Natural killer cell treated with Interleukin-12 subunit alpha and Interleukin-12 subunit beta and Interleukin-15 and Interleukin-18, amount 100 ng/mL, for 72 hours (primary cell): ENCODE measurements around the gene NFX1. TPM values are rescaled to one million over a fixed set of nuclear protein-coding genes. Genes with fewer than 3 reads are reported as not detected.

Experiments used
- ATAC-seq, 2 donors: fragments of 150-1000 bp; cut with Tn5 transposase in 1 of 2; sonication (Bioruptor Pico), chemical (Tn5 transposase) in 1 of 2; 2 replicates each; pipeline ENCODE4 v1.10.0; 2021
- DNase-seq: peaks from one replicate; pipeline ENCODE4 v3.0.0; 2022; ENCODE audit warnings: low spot score
- H3K27ac Mint-ChIP-seq, 2 donors: 1 replicate in 1 of 2; 2 replicates in 1 of 2; pipeline ENCODE4 v1.8.0; 2022; ENCODE audit warnings: mixed read lengths in 2 of 2, mild to moderate bottlenecking in 1 of 2, moderate library complexity in 1 of 2
- H3K27me3 Mint-ChIP-seq, 2 donors: 1 replicate in 1 of 2; 2 replicates in 1 of 2; pipeline ENCODE4 v1.8.0; 2022; ENCODE audit warnings: mixed read lengths in 2 of 2
- H3K36me3 Mint-ChIP-seq: one replicate; pipeline ENCODE4 v1.8.0; 2022; ENCODE audit warnings: mixed read lengths
- H3K4me1 Mint-ChIP-seq, 2 donors: 1 replicate in 1 of 2; 2 replicates in 1 of 2; pipeline ENCODE4 v1.8.0; 2022; ENCODE audit warnings: low read depth in 2 of 2, mixed read lengths in 2 of 2, mild to moderate bottlenecking in 1 of 2
- H3K4me3 Mint-ChIP-seq: one replicate; pipeline ENCODE4 v1.8.0; 2022; ENCODE audit warnings: mixed read lengths
- H3K9me3 Mint-ChIP-seq: 2 replicates; pipeline ENCODE4 v1.8.0; 2022; ENCODE audit warnings: mixed read lengths
- total RNA-seq, 2 donors: library from RNA; stranded (reverse); gene quantifications; one replicate each; pipeline ENCODE4 v1.2.3, GENCODE V29; 2022

Gene NFX1
- total RNA-seq, 2 donors from 2014 or later: 41.6 to 57.9 TPM

DNA sequence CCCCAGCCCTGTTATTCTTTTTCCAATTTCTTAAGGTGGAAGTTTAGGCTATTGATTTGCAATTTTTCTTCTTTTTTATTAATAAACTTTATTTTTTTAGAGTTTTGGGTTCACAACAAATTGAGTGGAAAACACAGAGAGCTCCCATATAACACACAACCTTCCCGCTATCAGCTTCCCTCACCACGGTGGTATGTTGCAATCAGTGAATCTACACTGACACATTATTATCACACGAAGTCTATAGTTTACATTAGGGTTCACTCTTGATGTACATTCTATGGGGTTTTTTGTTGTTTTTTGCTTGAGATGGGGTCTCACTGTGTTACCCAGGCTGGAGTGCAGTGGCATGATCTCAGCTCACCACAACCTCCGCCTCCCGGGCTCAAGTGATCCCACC, 4.8 kb upstream of the NFX1 start:
- H3K4me1 Mint-ChIP-seq: peaks cover 9 to 12% of the 10 kb centered on the region in 2 donors
- ATAC-seq (no peak), DNase-seq (no peak)
- H3K36me3 Mint-ChIP-seq: peaks cover 15% of the 10 kb centered on the region
- no peaks in the 10 kb centered on the region for H3K9me3 Mint-ChIP-seq
- no peaks in the 10 kb centered on the region for H3K27me3 Mint-ChIP-seq
- H3K4me3 Mint-ChIP-seq: no peak overlapping the region
- H3K27ac Mint-ChIP-seq: no peak overlapping the region

DNA sequence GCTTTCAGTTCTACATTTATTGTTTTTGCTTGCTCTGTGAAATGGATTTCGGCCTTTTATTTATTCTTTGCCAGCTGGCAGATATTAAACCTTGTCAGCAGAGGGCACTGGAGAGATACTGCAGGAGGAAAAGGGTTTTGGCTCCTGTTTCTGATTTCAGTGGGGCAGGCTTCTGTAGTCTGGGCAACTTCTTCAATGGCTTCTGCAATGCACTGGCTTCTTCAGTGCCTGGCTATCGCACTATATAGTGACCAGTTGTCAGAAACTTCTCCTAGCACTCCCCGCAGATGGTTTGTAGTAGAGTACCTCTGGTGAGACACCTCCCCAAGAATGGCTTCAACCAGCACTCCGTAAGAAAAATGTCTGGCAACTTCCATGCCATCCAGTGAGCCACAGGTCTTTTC, 3.2 kb upstream of the NFX1 start:
- Mint-ChIP-seq H3K27me3 (no peaks in the 10 kb centered on the region), H3K9me3 (no peaks in the 10 kb centered on the region), H3K27ac (peak overlapping the region; percentile 63 to 82), H3K4me1 (peaks cover 18 to 22% of the 10 kb centered on the region in 2 donors), H3K36me3 (peaks cover 12% of the 10 kb centered on the region), H3K4me3 (no peak overlapping the region)
- no peak for ATAC-seq
- no peak for DNase-seq

DNA sequence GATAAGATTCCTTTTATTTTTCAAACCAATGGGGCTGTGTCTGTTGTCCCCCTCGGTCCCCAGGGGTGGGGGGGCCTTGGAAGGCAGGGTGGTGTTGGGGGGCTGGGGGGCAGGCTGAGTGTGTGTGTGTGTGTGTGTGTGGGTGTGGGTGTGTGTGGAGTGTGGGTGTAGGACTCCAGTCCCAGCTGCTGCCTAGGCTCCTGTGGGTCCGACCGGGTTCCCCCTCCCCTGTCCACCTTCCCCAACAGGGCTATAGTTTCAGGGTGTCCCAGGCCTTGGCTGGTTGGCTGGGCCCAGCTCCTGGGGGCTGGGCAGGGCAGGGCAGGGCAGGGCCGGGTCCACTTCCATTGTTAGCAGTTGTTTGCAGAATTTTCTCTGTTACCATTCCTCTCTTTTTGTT, 2.1 kb upstream of the NFX1 start:
- H3K4me1 Mint-ChIP-seq: peaks cover 29 to 33% of the 10 kb centered on the region in 2 donors
- peak overlapping the region; percentile 63 to 82 for H3K27ac Mint-ChIP-seq
- H3K27me3 Mint-ChIP-seq: no peaks in the 10 kb centered on the region
- DNase-seq (no peak), ATAC-seq (no peak)
- H3K36me3 Mint-ChIP-seq: peaks cover 13% of the 10 kb centered on the region
- no peak overlapping the region for H3K4me3 Mint-ChIP-seq
- H3K9me3 Mint-ChIP-seq: no peaks in the 10 kb centered on the region

DNA sequence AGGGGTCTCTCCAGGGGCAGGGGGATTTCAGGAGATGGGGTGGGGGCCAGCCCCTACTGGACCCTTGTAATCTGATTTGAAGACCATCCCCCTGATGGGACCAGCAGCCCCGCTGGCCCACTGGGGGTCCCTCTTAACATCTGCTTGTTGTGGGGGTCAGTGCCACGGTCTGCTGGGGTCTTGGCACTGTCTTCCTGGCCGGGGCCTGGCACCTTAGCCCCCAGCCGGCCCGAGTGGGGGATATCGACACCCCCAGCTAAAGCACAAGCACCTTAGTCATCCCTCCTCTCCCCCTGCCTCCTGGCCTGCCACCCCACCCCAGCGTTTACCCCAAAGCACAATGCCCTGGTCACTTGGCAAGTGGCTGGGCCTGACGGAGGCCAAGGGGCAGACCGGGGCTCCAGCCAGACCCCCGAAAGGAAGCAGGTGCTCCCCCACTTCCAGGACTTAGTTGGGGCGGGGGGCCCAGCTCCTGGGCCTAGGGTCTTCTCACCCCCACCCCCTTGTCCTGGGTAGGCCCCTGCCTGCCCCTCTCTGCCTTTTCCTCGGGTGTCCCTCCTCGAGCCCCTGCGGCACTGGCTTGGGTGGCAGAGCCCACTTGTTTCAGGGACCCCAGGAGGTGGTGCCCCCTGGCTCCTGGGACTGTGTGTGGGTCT, 1.4 kb upstream of the NFX1 start:
- Mint-ChIP-seq H3K4me1 (peaks cover 32 to 38% of the 10 kb centered on the region in 2 donors), H3K27ac (peak overlapping the region; percentile 99 to 100), H3K4me3 (no peak overlapping the region), H3K9me3 (no peaks in the 10 kb centered on the region), H3K36me3 (peaks cover 13% of the 10 kb centered on the region), H3K27me3 (no peaks in the 10 kb centered on the region)
- no peak for ATAC-seq
- DNase-seq: no peak

DNA sequence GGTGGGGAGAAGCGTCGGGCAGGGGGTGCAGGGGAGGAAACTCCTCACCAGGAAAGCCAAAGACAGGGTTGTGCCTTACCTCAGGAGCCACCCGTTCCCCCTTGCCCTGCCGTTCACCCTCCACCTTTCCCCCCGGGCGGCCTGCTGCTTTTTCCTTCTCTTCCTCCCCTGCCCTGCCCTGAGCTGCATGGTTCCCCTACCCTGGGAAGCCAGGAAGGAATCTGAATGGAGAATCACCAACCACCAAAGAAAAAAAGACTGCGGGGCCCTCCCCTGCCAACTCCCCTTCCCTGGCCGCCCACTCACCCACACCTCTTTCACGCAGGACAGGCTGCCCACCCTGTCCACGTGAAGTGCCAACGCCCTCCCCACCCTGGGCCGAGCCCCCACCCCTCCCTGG, 820 bp upstream of the NFX1 start:
- Mint-ChIP-seq H3K27ac (peak overlapping the region; percentile 99 to 100), H3K4me1 (peaks cover 34 to 40% of the 10 kb centered on the region in 2 donors), H3K27me3 (no peaks in the 10 kb centered on the region), H3K4me3 (peak overlapping the region; percentile 98), H3K9me3 (no peaks in the 10 kb centered on the region), H3K36me3 (peaks cover 16% of the 10 kb centered on the region)
- no peak for ATAC-seq
- peak; percentile 61 for DNase-seq

DNA sequence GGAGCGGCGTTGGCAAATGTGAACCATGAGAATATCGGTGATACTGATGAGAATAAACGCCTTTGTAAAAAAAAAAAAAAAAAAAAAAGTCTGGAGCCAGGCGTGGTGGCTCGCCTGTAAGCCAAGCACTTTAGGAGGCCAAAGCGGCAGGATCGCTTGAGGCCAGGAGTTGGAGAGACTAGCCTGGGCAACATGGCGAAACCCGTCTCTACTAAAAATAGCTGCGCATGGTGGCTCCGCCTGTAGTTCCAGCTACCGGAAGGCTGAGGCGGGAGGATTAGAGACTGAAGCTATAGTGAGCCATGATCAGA, 425 bp upstream of the NFX1 start:
- peaks cover 20% of the 10 kb centered on the region for H3K36me3 Mint-ChIP-seq
- H3K4me1 Mint-ChIP-seq: peaks cover 38 to 44% of the 10 kb centered on the region in 2 donors
- no peaks in the 10 kb centered on the region for H3K9me3 Mint-ChIP-seq
- H3K27ac Mint-ChIP-seq: peak overlapping the region; percentile 99 to 100
- DNase-seq (no peak), ATAC-seq (no peak)
- H3K27me3 Mint-ChIP-seq: no peaks in the 10 kb centered on the region
- peak overlapping the region; percentile 98 for H3K4me3 Mint-ChIP-seq

DNA sequence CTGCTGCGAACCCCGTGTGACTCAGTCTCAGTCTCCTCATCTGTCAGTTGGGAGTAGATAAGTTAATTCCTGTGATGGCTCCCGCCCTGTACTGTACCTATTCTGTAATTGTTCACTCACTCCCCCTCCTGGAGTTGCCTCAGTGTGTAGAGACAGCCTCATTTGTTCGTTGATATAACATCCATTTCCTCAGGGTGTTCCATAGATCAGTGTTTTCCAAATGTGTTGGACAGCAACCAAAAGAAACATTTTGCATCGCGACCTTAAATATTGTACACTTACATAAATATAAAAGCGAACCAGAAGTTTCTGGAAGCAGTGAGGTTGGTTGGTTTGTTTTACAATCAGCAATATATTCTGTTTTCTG, 698 bp downstream of the NFX1 start:
- ATAC-seq: no peak
- Mint-ChIP-seq H3K9me3 (no peaks in the 10 kb centered on the region), H3K27ac (peak overlapping the region; percentile 99 to 100), H3K4me1 (peaks cover 41 to 50% of the 10 kb centered on the region in 2 donors), H3K36me3 (peaks cover 22% of the 10 kb centered on the region), H3K4me3 (peak overlapping the region; percentile 98), H3K27me3 (no peaks in the 10 kb centered on the region)
- DNase-seq: no peak

DNA sequence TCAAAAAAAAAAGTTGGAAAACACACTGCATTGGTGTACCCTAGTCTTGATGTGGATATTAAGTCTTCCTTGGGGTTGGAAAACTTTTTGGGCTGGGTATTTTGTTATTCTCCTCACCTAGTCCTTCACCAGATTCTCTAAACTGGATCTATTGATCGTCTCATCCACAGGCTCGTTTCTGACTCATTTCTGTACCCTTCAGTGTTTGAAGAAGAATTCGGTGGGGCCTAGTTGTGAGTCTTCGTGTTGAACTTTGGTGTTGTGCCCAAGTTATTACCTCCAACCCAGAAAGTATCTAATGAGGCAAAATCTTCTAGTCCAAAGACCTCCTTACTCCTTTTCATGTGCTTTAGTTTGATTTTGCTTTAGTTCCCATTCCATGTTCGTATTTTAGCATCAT, 1.6 kb downstream of the NFX1 start:
- H3K9me3 Mint-ChIP-seq: no peaks in the 10 kb centered on the region
- DNase-seq (no peak), ATAC-seq (no peak)
- peaks cover 30% of the 10 kb centered on the region for H3K36me3 Mint-ChIP-seq
- no peaks in the 10 kb centered on the region for H3K27me3 Mint-ChIP-seq
- H3K4me3 Mint-ChIP-seq: peak overlapping the region; percentile 98
- H3K4me1 Mint-ChIP-seq: peaks cover 45 to 56% of the 10 kb centered on the region in 2 donors
- peak overlapping the region; percentile 99 to 100 for H3K27ac Mint-ChIP-seq

DNA sequence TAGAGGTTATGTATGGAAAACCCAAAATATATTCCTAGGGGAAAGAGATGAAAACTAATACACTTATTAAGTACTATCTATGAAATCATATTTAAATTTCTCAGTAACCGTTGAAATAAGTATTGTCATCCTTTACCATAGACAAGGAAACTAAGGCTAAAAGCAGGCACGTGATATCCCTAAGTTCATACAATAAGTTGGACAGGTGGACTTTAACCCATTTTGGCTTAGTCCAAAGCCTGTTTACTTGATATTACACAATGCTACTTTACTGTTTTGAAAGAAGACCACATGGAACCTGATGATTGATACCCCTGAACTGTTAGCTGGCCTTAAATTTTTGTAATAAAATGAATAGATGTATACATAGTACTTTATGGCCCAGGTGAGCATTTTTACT, 3.5 kb downstream of the NFX1 start:
- no peak overlapping the region for H3K4me3 Mint-ChIP-seq

DNA sequence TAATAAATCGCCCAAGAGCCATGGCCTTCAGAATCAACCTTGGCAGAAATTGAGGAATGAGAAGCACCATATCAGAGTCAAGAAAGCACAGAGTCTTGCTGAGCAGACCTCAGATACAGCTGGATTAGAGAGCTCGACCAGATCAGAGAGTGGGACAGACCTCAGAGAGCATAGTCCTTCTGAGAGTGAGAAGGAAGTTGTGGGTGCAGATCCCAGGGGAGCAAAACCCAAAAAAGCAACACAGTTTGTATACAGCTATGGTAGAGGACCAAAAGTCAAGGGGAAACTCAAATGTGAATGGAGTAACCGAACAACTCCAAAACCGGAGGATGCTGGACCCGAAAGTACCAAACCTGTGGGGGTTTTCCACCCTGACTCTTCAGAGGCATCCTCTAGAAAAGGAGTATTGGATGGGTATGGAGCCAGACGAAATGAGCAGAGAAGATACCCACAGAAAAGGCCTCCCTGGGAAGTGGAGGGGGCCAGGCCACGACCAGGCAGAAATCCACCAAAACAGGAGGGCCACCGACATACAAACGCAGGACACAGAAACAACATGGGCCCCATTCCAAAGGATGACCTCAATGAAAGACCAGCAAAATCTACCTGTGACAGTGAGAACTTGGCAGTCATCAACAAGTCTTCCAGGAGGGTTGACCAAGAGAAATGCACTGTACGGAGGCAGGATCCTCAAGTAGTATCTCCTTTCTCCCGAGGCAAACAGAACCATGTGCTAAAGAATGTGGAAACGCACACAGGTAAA, 4.5 kb downstream of the NFX1 start:
- Mint-ChIP-seq H3K4me3 (peak overlapping the region; percentile 48), H3K9me3 (no peaks in the 10 kb centered on the region), H3K27me3 (no peaks in the 10 kb centered on the region), H3K36me3 (peaks cover 50% of the 10 kb centered on the region), H3K27ac (peak overlapping the region; percentile 66 to 83), H3K4me1 (peaks cover 73% of the 10 kb centered on the region in 2 donors)
- no peak for ATAC-seq
- DNase-seq: no peak

More for the DNA sequence above, 3.5 kb downstream of the NFX1 start:
- peak overlapping the region; percentile 83 to 100 for H3K27ac Mint-ChIP-seq
- H3K36me3 Mint-ChIP-seq: peaks cover 45% of the 10 kb centered on the region
- no peak for DNase-seq
- no peaks in the 10 kb centered on the region for H3K27me3 Mint-ChIP-seq
- no peaks in the 10 kb centered on the region for H3K9me3 Mint-ChIP-seq
- no peak for ATAC-seq
- H3K4me1 Mint-ChIP-seq: peaks cover 64 to 71% of the 10 kb centered on the region in 2 donors

DNA sequence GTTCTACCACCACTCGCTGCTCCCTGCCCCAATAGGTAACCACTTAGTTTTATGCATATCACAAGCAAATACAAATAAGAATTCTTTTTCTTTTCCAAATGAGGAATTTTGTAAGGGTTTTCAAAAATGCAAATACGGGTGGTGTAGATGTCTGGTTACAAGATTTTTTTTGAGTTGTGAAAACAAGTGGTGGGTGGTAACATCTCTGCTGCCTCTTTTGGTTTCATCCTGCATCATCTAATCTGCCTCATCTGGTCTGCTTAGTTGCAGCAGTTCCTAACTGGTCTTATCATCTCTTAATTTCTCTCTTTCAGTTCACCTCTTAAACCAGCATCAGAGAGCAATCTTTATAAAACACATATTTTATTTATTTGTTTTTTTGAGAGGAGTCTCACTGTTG, 5.3 kb downstream of the NFX1 start:
- Mint-ChIP-seq H3K27me3 (no peaks in the 10 kb centered on the region), H3K27ac (peak overlapping the region; percentile 68 to 72), H3K36me3 (peaks cover 50% of the 10 kb centered on the region), H3K4me3 (peak overlapping the region; percentile 63), H3K4me1 (peaks cover 67% of the 10 kb centered on the region in 2 donors), H3K9me3 (no peaks in the 10 kb centered on the region)
- no peak for DNase-seq
- ATAC-seq: peak; percentile 35 to 78

DNA sequence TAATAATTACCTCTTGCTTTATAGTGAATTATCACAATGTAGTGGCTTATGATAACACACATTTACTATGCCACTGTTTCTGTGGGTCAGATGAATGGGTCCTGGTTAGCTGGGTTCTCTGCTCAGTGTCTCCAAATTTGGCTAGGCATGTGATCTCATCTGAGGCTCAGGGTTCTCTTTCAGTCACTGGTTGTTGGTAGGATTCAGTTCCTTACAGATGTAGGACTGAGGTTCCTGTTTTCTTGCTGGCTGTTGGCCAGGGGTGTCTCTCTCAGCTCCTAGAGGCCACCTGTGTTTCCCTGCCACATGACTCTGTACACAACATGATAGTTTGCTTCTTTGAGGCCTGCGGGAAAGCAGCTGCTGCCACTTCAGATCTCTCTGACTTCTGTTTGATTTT, 7.1 kb downstream of the NFX1 start:
- Mint-ChIP-seq H3K9me3 (no peaks in the 10 kb centered on the region), H3K4me1 (peaks cover 54 to 55% of the 10 kb centered on the region in 2 donors), H3K27me3 (no peaks in the 10 kb centered on the region), H3K4me3 (peak overlapping the region; percentile 59), H3K27ac (peak overlapping the region; percentile 63 to 68), H3K36me3 (peaks cover 48% of the 10 kb centered on the region)
- DNase-seq (no peak), ATAC-seq (no peak)

DNA sequence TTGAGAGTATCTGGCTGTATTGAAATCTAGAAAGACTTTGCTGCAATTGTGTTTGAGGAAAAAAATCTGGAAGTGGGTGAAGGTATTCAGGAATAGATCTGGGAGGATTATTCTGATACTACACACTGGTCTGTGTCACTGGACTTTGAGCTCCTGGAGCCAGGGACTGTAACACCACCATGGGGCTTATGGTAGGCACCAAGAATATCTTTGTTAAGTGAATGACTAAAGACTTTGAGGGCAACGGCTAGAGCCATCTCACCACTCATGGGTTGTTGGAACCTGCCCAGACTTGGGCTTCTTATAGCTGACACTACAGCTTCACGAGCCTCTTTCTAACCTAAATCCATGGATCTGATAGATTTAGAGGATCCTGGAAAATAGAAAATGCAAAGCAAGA, 10.2 kb downstream of the NFX1 start:
- DNase-seq (no peak), ATAC-seq (no peak)
- H3K9me3 Mint-ChIP-seq: no peaks in the 10 kb centered on the region
- no peaks in the 10 kb centered on the region for H3K27me3 Mint-ChIP-seq
- H3K4me1 Mint-ChIP-seq: peaks cover 32 to 37% of the 10 kb centered on the region in 2 donors
- no peak overlapping the region for H3K4me3 Mint-ChIP-seq
- H3K36me3 Mint-ChIP-seq: peaks cover 34% of the 10 kb centered on the region
- no peak overlapping the region for H3K27ac Mint-ChIP-seq

DNA sequence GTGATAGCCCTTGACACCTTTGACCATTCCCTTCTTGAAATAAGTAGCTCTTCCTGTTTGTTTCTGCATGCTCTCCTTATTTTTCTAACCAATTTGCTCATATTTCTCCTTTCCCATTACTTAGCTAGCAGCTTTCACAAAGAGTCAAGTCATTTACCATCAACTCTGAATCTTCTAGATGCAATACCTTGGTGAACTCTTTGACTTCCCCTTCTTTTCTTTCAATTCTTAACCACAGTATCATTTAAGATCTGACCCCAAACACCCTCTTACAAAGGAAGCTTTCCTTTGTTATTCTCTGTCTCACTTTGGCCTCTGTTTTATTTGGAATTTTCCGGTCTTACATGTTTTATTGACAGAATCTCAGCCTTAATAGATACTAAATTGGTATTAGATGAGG, 14.0 kb downstream of the NFX1 start:
- Mint-ChIP-seq H3K36me3 (peaks cover 7% of the 10 kb centered on the region), H3K27me3 (no peaks in the 10 kb centered on the region), H3K4me3 (no peak overlapping the region), H3K4me1 (peaks cover 0 to 6% of the 10 kb centered on the region in 2 donors), H3K9me3 (no peaks in the 10 kb centered on the region), H3K27ac (no peak overlapping the region)
- ATAC-seq (no peak), DNase-seq (no peak)
